Kidney (tissue), 14 donors: Measurements from ENCODE around the gene LDB1. TPM values are rescaled to one million over a fixed set of nuclear protein-coding genes. Genes with fewer than 3 reads are reported as not detected.

Experiments used
- DNase-seq, 5 donors: peaks; one replicate each; pipeline ENCODE4 v3.0.0-alpha.2; 2013 to 2020
- FAIRE-seq: peaks from 2 replicates; lab custom pipeline; 2012; peaks lifted over from hg19 to GRCh38; lab: Jason Lieb, UNC
- H3K27ac ChIP-seq, 2 donors: one replicate each; pipeline ENCODE4 v1.7.0; 2013; ENCODE audit warnings: low read depth in 2 of 2, low read length in 2 of 2, inconsistent platforms in 1 of 2
- H3K27me3 ChIP-seq: one replicate; pipeline ENCODE4 v1.7.1; 2013; ENCODE audit warnings: low read length, inconsistent platforms; ENCODE audit not compliant: control insufficient read depth, insufficient read depth
- H3K36me3 ChIP-seq, 3 donors: one replicate each; pipeline versions ENCODE4 v1.7.0 to v1.7.1; 2013; ENCODE audit warnings: low read length in 3 of 3, control low read depth in 1 of 3, inconsistent platforms in 1 of 3; ENCODE audit not compliant: insufficient read depth in 3 of 3, control insufficient read depth in 2 of 3
- H3K4me1 ChIP-seq, 3 donors: one replicate each; pipeline versions ENCODE4 v1.7.0 to v1.7.1; 2013; ENCODE audit warnings: low read length in 3 of 3, inconsistent platforms in 1 of 3, low read depth in 1 of 3; ENCODE audit not compliant: control insufficient read depth in 2 of 3, insufficient read depth in 2 of 3
- H3K4me3 ChIP-seq, 3 donors: one replicate each; pipeline versions ENCODE4 v1.7.0 to v1.8.1; 2013; ENCODE audit warnings: low read length in 3 of 3, control low read depth in 1 of 3, inconsistent platforms in 1 of 3
- H3K9ac ChIP-seq, 3 donors: one replicate each; pipeline versions ENCODE4 v1.7.0 to v1.7.1; 2013; ENCODE audit warnings: low read length in 3 of 3, control low read depth in 1 of 3, inconsistent platforms in 1 of 3
- H3K9me3 ChIP-seq, 3 donors: one replicate each; pipeline versions ENCODE4 v1.7.0 to v1.7.1; 2013; ENCODE audit warnings: low read length in 3 of 3, control low read depth in 1 of 3, inconsistent platforms in 1 of 3; ENCODE audit not compliant: control insufficient read depth in 2 of 3, insufficient read depth in 1 of 3
- CTCF ChIP-seq: IDR thresholded peaks from 3 replicates; pipeline ENCODE4 v1.5.1; 2012; ENCODE audit warnings: mild to moderate bottlenecking, moderate library complexity, borderline replicate concordance; ENCODE audit not compliant: insufficient read depth; ENCODE audit errors: extremely low read depth
- intact Hi-C: fragments of 100-400 bp; cut with DNase I; formaldehyde crosslinking; loops from one replicate; pipeline ENCODE4 v1.11.1; 2022
- polyA plus RNA-seq: library from polyadenylated mRNA; stranded (reverse); fragments of 350-450 nt; fragmentation: Illumina TruSeq; extraction: RNeasy Lipid Tissue Mini Kit (QIAGEN cat#74804); gene quantifications from one replicate; pipeline ENCODE4 v1.2.3, GENCODE V29; 2014; ENCODE audit warnings: low read depth, low replicate concordance; ENCODE audit not compliant: insufficient read depth
- total RNA-seq: library from RNA; stranded (reverse); fragmentation: NEBNext Ultra II Directional; extraction: Animal tissue kit (Norgen Biotek cat#: 25700); gene quantifications from one replicate; pipeline ENCODE4 v1.2.1, GENCODE V29; 2021
- donor health status: control.
- donor health status: control.
- donor health status: control.
- donor health status: control.
- donor health status: control.
- donor health status: DM: yes; HTN: yes; CAD: no.
- donor health status: Normal renal cell carcinoma (clear cell type).

Gene LDB1
- total and polyA plus RNA-seq, 2 donors from 2014 or later: 27.9 to 56.1 TPM

GRCh38 chr10:102152545-102152890 is 32.4 kb upstream of the LDB1 start:
- no peak for FAIRE-seq
- Histone ChIP-seq H3K36me3 (peaks cover 4 to 28% (median 15%) of the 10 kb centered on the region in 3 donors), H3K27ac (peak overlapping the region; percentile 92 to 94), H3K9ac (peak overlapping the region; percentile 78 to 97 (median 97)), H3K4me3 (peak overlapping the region; percentile 81 to 100 (median 89)), H3K9me3 (no peaks in the 10 kb centered on the region), H3K27me3 (no peaks in the 10 kb centered on the region), H3K4me1 (peaks cover 0 to 9% (median 7%) of the 10 kb centered on the region in 3 donors)
- DNase-seq: no peak
- TF ChIP-seq CTCF: no peak
- intact Hi-C loops: no loop called here

GRCh38 chr10:102151774-102152544 is 31.8 kb upstream of the LDB1 start, which contains the start of gene NOLC1:
Gene NOLC1, plus strand, starts transcription at chr10:102152389. Its CDS starts 22 bp downstream, at chr10:102152411.
- Histone ChIP-seq H3K4me1 (peaks cover 0 to 9% (median 7%) of the 10 kb centered on the region in 3 donors), H3K36me3 (peaks cover 0 to 24% (median 13%) of the 10 kb centered on the region in 3 donors), H3K27ac (peak within 1 kb of the TSS; percentile 92 to 94), H3K27me3 (no peaks in the 10 kb centered on the region), H3K9ac (peak within 1 kb of the TSS; percentile 78 to 97 (median 97)), H3K4me3 (peak within 1 kb of the TSS; percentile 81 to 100 (median 89)), H3K9me3 (no peaks in the 10 kb centered on the region)
- DNase-seq (peak; percentile 99 to 100 (median 99)), FAIRE-seq (peak; percentile 97)
- intact Hi-C loops: no loop called here
- peak; percentile 10 for TF ChIP-seq CTCF

- peak overlapping the region; percentile 86 to 91 for H3K27ac ChIP-seq
- no peak for TF ChIP-seq CTCF
- intact Hi-C loops: no loop called here
- FAIRE-seq (no peak), DNase-seq (peak in 1 of 5 donors; percentile 26)
- peak overlapping the region in 1 of 3 donors; percentile 28 for H3K9ac ChIP-seq
- H3K36me3 ChIP-seq: peaks cover 0 to 20% (median 13%) of the 10 kb centered on the region in 3 donors
- peaks cover 0 to 9% (median 7%) of the 10 kb centered on the region in 3 donors for H3K4me1 ChIP-seq
- peak overlapping the region; percentile 47 to 100 (median 89) for H3K4me3 ChIP-seq
- H3K9me3 ChIP-seq: no peaks in the 10 kb centered on the region
- H3K27me3 ChIP-seq: no peaks in the 10 kb centered on the region
Measured at GRCh38 chr10:102150970-102151773, 31.0 kb upstream of the LDB1 start.
